Loucy (cell line): ENCODE data around the gene CPEB1.

ENCODE experiments used
- H2AFZ ChIP-seq: fragments of 200-600 bp; sonication (generic); 2 replicates; pipeline ENCODE4 v1.6.0; 2016; ENCODE audit warnings: antibody characterized with exemption, mild to moderate bottlenecking, low read length, moderate library complexity
- H3F3A ChIP-seq: fragments of 200-600 bp; 2 replicates; pipeline ENCODE4 v1.6.0; 2016; ENCODE audit warnings: antibody characterized with exemption, low read depth, mild to moderate bottlenecking
- H3K27me3 ChIP-seq: fragments of 200-600 bp; sonication (generic); 2 replicates; pipeline ENCODE4 v1.6.1; 2014; ENCODE audit warnings: low read length, mild to moderate bottlenecking; ENCODE audit not compliant: insufficient read depth, poor library complexity, severe bottlenecking
- H3K36me3 ChIP-seq: fragments of 200-600 bp; sonication (generic); 2 replicates; pipeline ENCODE4 v1.6.1; 2016; ENCODE audit warnings: low read length; ENCODE audit not compliant: insufficient read depth
- H3K4me1 ChIP-seq: fragments of 200-600 bp; sonication (generic); 2 replicates; pipeline ENCODE4 v1.5.1; 2014; ENCODE audit warnings: low read length, mild to moderate bottlenecking; ENCODE audit not compliant: insufficient read depth, poor library complexity, severe bottlenecking
- H3K4me2 ChIP-seq: fragments of 200-600 bp; sonication (generic); 2 replicates; pipeline ENCODE4 v1.6.0; 2014; ENCODE audit warnings: antibody characterized with exemption, low read length, low read depth, mild to moderate bottlenecking; ENCODE audit not compliant: poor library complexity, severe bottlenecking
- H3K4me3 ChIP-seq: fragments of 200-600 bp; sonication (generic); 2 replicates; pipeline ENCODE4 v1.5.1; 2014; ENCODE audit warnings: low read length, mild to moderate bottlenecking, mixed read lengths; ENCODE audit not compliant: poor library complexity, severe bottlenecking
- H3K79me2 ChIP-seq: fragments of 200-600 bp; sonication (generic); 2 replicates; pipeline ENCODE4 v1.6.1; 2014; ENCODE audit warnings: low read length; ENCODE audit not compliant: insufficient read depth
- H3K9ac ChIP-seq: fragments of 200-600 bp; sonication (generic); 2 replicates; pipeline ENCODE4 v1.6.0; 2014; ENCODE audit warnings: mild to moderate bottlenecking, low read depth, low read length, moderate library complexity; ENCODE audit not compliant: poor library complexity, severe bottlenecking
- H3K9me2 ChIP-seq: fragments of 200-600 bp; sonication (generic); replicated peaks from 2 replicates; pipeline ENCODE4 v1.6.1; 2016; ENCODE audit warnings: low read depth, low read length, mixed read lengths
- H3K9me3 ChIP-seq: fragments of 200-600 bp; sonication (generic); 2 replicates; pipeline ENCODE4 v1.6.1; 2014; ENCODE audit warnings: mild to moderate bottlenecking, antibody characterized with exemption, low read length, low read depth; ENCODE audit not compliant: insufficient read depth
- H4K20me1 ChIP-seq: fragments of 200-600 bp; sonication (generic); 2 replicates; pipeline ENCODE4 v1.6.0; 2014; ENCODE audit warnings: antibody characterized with exemption, low read length, mild to moderate bottlenecking; ENCODE audit not compliant: insufficient read depth, poor library complexity, severe bottlenecking
- EZH2phosphoT487 ChIP-seq: fragments of 200-600 bp; IDR thresholded peaks from 2 replicates; pipeline ENCODE4 v1.6.1; 2018; ENCODE audit warnings: antibody characterized with exemption, mild to moderate bottlenecking, moderate library complexity, borderline replicate concordance
- TF ChIP-seq, protein P1 (sequence below): fragments of 200-600 bp; sonication (generic); conservative IDR thresholded peaks from 2 replicates; pipeline ENCODE4 v1.5.1; 2014; ENCODE audit warnings: mild to moderate bottlenecking, antibody characterized with exemption, low read length

Gene CPEB1

DNA sequence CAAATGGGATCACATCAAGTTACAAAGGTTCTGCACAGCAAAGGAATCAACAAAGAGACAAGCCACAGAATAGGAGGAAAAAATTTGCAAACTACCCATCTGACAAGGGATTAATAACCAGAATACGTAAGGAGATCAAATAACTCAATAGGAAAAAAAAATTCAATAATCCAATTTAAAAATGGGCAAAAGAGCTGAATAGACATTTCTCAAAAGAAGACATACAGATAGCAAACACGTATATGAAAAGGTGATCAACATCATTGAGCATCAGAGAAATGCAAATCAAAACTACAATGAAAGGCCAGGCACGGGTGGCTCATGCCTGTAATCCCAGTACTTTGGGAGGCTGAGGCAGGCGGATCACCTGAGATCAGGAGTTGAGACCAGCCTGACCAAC is 23.5 kb upstream of the CPEB1 start:
- no peak overlapping the region for H2AFZ ChIP-seq
- TF ChIP-seq, protein P1, sequence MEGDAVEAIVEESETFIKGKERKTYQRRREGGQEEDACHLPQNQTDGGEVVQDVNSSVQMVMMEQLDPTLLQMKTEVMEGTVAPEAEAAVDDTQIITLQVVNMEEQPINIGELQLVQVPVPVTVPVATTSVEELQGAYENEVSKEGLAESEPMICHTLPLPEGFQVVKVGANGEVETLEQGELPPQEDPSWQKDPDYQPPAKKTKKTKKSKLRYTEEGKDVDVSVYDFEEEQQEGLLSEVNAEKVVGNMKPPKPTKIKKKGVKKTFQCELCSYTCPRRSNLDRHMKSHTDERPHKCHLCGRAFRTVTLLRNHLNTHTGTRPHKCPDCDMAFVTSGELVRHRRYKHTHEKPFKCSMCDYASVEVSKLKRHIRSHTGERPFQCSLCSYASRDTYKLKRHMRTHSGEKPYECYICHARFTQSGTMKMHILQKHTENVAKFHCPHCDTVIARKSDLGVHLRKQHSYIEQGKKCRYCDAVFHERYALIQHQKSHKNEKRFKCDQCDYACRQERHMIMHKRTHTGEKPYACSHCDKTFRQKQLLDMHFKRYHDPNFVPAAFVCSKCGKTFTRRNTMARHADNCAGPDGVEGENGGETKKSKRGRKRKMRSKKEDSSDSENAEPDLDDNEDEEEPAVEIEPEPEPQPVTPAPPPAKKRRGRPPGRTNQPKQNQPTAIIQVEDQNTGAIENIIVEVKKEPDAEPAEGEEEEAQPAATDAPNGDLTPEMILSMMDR, result no peak
- TF ChIP-seq EZH2phosphoT487, result no peak
- no peaks in the 10 kb centered on the region for H3K36me3 ChIP-seq
- H3K79me2 ChIP-seq, result no peaks in the 10 kb centered on the region
- no peaks in the 10 kb centered on the region for H4K20me1 ChIP-seq
- no peaks in the 10 kb centered on the region for H3K4me1 ChIP-seq
- no peaks in the 10 kb centered on the region for H3F3A ChIP-seq
- peaks cover 2% of the 10 kb centered on the region; the same call in 1 of the 2 replicates for H3K9me3 ChIP-seq
- H3K9ac ChIP-seq, result no peak overlapping the region
- H3K4me3 ChIP-seq, result no peak overlapping the region
- no peaks in the 10 kb centered on the region for H3K27me3 ChIP-seq
- no peak overlapping the region for H3K4me2 ChIP-seq
- no peaks in the 10 kb centered on the region for H3K9me2 ChIP-seq

DNA sequence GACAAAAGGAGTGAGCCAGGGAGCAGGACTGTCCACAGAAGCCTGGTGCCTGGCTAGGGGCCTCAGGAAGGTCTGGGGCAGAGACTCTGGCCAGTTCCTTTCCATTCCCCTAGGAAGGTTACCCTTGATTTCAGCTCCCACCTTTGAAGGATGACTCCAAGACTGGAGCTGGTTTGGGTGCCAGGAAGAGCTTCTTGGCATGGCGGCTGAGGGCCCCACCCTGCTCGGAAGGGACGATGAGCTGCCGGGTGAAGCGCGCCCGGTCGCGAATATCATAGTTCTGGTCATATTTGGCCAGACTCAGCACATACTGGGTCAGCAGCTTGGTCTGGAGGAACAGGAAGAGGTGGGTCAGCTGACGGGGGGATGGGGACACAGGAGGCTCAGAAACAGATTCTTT is 19.4 kb upstream of the CPEB1 start:
- no peak overlapping the region for H3K9ac ChIP-seq
- no peak overlapping the region for H3K4me3 ChIP-seq
- no peaks in the 10 kb centered on the region for H3K9me2 ChIP-seq
- no peaks in the 10 kb centered on the region for H3K4me1 ChIP-seq
- H3F3A ChIP-seq, result no peaks in the 10 kb centered on the region
- no peaks in the 10 kb centered on the region for H3K27me3 ChIP-seq
- H4K20me1 ChIP-seq, result no peaks in the 10 kb centered on the region
- H3K4me2 ChIP-seq, result no peak overlapping the region
- TF ChIP-seq, protein P1, result no peak
- TF ChIP-seq EZH2phosphoT487, result no peak
- H3K79me2 ChIP-seq, result no peaks in the 10 kb centered on the region
- no peaks in the 10 kb centered on the region for H3K36me3 ChIP-seq
- H3K9me3 ChIP-seq, result peaks cover 2% of the 10 kb centered on the region; the same call in 1 of the 2 replicates
- no peak overlapping the region for H2AFZ ChIP-seq

DNA sequence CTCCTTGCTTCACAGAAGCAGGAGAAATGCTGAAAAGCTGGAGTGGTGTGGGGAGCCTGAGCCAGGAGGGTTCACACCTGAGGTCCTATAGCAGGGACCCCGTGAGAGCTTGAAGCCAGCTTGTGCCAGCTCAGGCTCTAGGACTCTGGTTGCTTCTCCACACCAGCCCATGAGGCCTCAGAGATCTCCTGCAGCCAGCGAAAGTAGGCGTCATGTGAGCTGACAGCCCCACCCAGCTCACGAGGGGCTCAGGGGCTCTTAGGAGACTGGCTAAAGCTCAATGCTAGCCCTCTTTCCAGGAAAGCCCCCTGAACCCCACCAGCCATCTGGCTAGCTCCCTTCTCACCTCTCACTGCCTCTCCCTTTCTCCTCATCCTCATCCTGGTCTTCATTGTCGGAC is 16.9 kb upstream of the CPEB1 start:
- H3F3A ChIP-seq, result no peaks in the 10 kb centered on the region
- no peak overlapping the region for H2AFZ ChIP-seq
- H3K4me2 ChIP-seq, result no peak overlapping the region
- no peaks in the 10 kb centered on the region for H3K9me2 ChIP-seq
- peaks cover 2% of the 10 kb centered on the region; the same call in 1 of the 2 replicates for H3K9me3 ChIP-seq
- H3K4me3 ChIP-seq, result no peak overlapping the region
- H3K9ac ChIP-seq, result no peak overlapping the region
- no peaks in the 10 kb centered on the region for H3K36me3 ChIP-seq
- H3K27me3 ChIP-seq, result no peaks in the 10 kb centered on the region
- no peaks in the 10 kb centered on the region for H3K79me2 ChIP-seq
- no peaks in the 10 kb centered on the region for H3K4me1 ChIP-seq
- no peaks in the 10 kb centered on the region for H4K20me1 ChIP-seq
- TF ChIP-seq, protein P1, result no peak
